KOPT-K1 (cell line): ENCODE results near the gene MSH6.
A peak's percentile ranks its signal among the peaks of the same experiment; 100 is the strongest.

Experiments used
- H3K27ac ChIP-seq: fragments of 200-600 bp; sonication (generic); 2 replicates; pipeline ENCODE4 v1.5.1; 2016; ENCODE audit warnings: antibody characterized with exemption, mild to moderate bottlenecking, low read depth, low read length; ENCODE audit not compliant: poor library complexity, severe bottlenecking
- H3K36me3 ChIP-seq: fragments of 200-600 bp; sonication (generic); 2 replicates; pipeline ENCODE4 v1.5.1; 2017; ENCODE audit warnings: antibody characterized with exemption, mild to moderate bottlenecking, low read length, moderate library complexity; ENCODE audit not compliant: insufficient read depth
- H3K9me3 ChIP-seq: fragments of 200-600 bp; sonication (generic); 2 replicates; pipeline ENCODE4 v1.5.1; 2017; ENCODE audit warnings: antibody characterized with exemption, low read length, mild to moderate bottlenecking; ENCODE audit not compliant: insufficient read depth, poor library complexity, severe bottlenecking

The MSH6 gene

DNA sequence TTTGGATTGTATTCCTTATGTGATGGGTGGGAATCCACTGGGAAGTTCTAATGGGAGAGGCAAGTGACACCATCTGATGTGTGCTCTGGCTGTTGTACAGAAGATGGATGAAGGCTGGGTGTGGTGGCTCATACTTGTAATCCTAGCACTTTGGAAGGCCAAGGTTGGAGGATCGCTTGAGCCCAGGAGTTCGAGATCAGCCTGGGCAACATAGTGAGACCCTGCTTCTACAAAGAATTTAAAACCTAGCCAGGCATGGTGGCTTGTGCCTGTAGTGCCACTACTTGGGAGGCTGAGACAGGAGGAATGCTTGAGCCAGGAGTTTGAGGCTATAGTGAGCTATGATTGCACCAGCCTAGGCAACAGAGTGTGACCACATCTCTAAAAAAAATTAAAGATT, 10.6 kb upstream of the MSH6 start:
- Histone ChIP-seq H3K9me3 (no peaks in the 10 kb centered on the region), H3K36me3 (no peaks in the 10 kb centered on the region)

GRCh38 chr2:47774567-47774966, 8.4 kb upstream of the MSH6 start:
- no peaks in the 10 kb centered on the region for H3K9me3 ChIP-seq
- H3K27ac ChIP-seq, result no peak overlapping the region
- H3K36me3 ChIP-seq, result no peaks in the 10 kb centered on the region

More for the DNA sequence above, 10.6 kb upstream of the MSH6 start:
- H3K27ac ChIP-seq, result no peak overlapping the region

- Histone ChIP-seq H3K36me3 (no peaks in the 10 kb centered on the region), H3K27ac (no peak overlapping the region)
Observed at GRCh38 chr2:47777277-47777937, 5.5 kb upstream of the MSH6 start.

GRCh38 chr2:47778698-47779425, 4.1 kb upstream of the MSH6 start:
- H3K27ac ChIP-seq, result no peak overlapping the region
- no peaks in the 10 kb centered on the region for H3K9me3 ChIP-seq

More at GRCh38 chr2:47777277-47777937, 5.5 kb upstream of the MSH6 start:
- no peaks in the 10 kb centered on the region for H3K9me3 ChIP-seq

GRCh38 chr2:47779426-47779790, 3.5 kb upstream of the MSH6 start:
- Histone ChIP-seq H3K9me3 (no peaks in the 10 kb centered on the region), H3K36me3 (peaks cover 2% of the 10 kb centered on the region)

More at GRCh38 chr2:47778698-47779425, 4.1 kb upstream of the MSH6 start:
- no peaks in the 10 kb centered on the region for H3K36me3 ChIP-seq

DNA sequence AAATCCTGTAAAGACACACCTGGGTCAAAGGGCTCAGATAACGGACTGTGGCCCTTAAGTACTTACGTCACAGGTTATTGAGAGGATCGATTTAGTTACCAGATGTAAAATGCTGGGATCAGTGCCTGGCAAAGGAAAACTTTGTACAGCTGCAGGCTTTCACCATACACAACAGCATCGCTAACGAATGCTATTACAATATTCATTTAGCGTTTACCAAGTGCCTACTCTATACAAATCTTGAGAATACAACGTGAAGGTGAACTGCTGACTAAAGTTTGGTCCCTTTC, 619 bp upstream of the MSH6 start:
- Histone ChIP-seq H3K36me3 (peaks cover 32% of the 10 kb centered on the region), H3K27ac (peak overlapping the region; percentile 99), H3K9me3 (no peaks in the 10 kb centered on the region)

More at GRCh38 chr2:47779426-47779790, 3.5 kb upstream of the MSH6 start:
- H3K27ac ChIP-seq, result no peak overlapping the region

DNA sequence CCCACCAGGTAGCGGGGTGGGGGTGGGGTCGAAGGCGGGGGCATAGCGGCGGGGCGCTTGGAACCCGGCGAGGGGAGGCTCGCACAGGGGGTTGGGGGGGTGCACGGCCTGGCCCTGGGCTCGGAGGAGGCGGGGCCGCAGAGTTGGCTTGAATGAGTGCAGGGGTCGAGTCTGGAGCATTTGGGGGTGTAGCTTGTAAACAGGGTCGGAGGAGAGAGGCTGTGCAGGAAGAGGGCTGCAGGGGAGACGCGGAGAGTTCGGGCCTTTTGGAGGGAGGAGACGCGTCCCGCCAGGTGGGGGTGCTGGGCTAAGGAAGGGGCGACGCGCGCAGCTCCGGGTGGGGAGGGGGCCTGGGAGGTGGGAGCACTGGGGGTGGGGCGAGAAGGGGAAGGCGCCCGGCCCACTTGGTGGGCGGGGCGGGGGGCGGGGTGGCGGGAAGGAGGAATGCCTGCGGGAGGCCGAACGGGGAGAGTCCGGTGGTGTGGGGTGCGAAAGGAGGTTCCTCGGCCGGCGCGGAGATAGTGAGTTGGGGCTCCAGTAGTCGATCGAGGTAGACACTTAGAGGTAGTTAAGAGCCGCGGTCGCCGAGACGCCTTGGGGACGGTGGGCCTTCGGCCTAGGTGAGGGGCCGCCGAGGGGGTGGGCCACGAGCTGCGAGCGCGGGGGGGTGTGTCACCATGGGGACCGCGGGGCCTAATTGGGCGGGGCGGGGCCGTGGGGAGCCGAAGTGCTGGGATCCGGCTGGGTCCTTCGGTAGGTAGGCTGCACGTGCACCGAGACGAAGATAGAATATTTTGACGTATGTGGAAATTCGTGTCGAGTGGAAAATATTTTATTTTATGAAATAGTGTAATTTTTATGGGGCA, 774 bp downstream of the MSH6 start:
- H3K27ac ChIP-seq, result peak overlapping the region; percentile 99
- peaks cover 38% of the 10 kb centered on the region for H3K36me3 ChIP-seq
- H3K9me3 ChIP-seq, result no peaks in the 10 kb centered on the region

- Histone ChIP-seq H3K9me3 (no peaks in the 10 kb centered on the region), H3K27ac (peak overlapping the region; percentile 39), H3K36me3 (peaks cover 44% of the 10 kb centered on the region)
Observed at GRCh38 chr2:47784352-47784851, 1.5 kb downstream of the MSH6 start.

GRCh38 chr2:47785986-47786385, 3.0 kb downstream of the MSH6 start:
- Histone ChIP-seq H3K27ac (no peak overlapping the region), H3K36me3 (peaks cover 60% of the 10 kb centered on the region)

GRCh38 chr2:47796090-47796697, 13.2 kb downstream of the MSH6 start:
- no peak overlapping the region for H3K27ac ChIP-seq
- H3K9me3 ChIP-seq, result no peaks in the 10 kb centered on the region
- peaks cover 99% of the 10 kb centered on the region for H3K36me3 ChIP-seq

More at GRCh38 chr2:47785986-47786385, 3.0 kb downstream of the MSH6 start:
- no peaks in the 10 kb centered on the region for H3K9me3 ChIP-seq

DNA sequence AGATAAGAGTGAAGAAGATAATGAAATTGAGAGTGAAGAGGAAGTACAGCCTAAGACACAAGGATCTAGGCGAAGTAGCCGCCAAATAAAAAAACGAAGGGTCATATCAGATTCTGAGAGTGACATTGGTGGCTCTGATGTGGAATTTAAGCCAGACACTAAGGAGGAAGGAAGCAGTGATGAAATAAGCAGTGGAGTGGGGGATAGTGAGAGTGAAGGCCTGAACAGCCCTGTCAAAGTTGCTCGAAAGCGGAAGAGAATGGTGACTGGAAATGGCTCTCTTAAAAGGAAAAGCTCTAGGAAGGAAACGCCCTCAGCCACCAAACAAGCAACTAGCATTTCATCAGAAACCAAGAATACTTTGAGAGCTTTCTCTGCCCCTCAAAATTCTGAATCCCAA, 15.7 kb downstream of the MSH6 start:
- H3K9me3 ChIP-seq, result peaks cover 5% of the 10 kb centered on the region
- no peak overlapping the region for H3K27ac ChIP-seq
- H3K36me3 ChIP-seq, result peaks cover 100% of the 10 kb centered on the region

GRCh38 chr2:47799031-47799609, 16.2 kb downstream of the MSH6 start:
- Histone ChIP-seq H3K36me3 (peaks cover 100% of the 10 kb centered on the region), H3K9me3 (peaks cover 5% of the 10 kb centered on the region), H3K27ac (no peak overlapping the region)

DNA sequence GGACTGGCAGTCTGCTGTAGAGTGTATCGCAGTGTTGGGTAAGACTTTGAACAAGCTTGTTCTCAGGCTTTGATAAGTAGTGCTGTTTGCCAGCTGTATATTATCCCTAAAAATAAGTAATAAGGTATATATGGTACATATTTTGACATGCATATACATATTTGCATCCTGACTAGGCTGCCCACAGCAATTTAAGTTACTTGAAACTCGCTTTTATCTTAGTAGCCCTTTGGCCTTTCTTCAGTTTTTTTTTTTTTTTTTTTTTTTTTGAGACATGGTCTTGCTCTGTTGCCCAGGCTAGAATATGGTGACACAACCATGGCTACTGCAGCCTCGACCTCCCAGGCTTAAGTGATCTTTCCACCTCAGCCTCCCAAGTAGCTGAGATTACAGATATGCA, 18.2 kb downstream of the MSH6 start:
- H3K9me3 ChIP-seq, result peaks cover 5% of the 10 kb centered on the region
- H3K27ac ChIP-seq, result no peak overlapping the region
- peaks cover 100% of the 10 kb centered on the region for H3K36me3 ChIP-seq

DNA sequence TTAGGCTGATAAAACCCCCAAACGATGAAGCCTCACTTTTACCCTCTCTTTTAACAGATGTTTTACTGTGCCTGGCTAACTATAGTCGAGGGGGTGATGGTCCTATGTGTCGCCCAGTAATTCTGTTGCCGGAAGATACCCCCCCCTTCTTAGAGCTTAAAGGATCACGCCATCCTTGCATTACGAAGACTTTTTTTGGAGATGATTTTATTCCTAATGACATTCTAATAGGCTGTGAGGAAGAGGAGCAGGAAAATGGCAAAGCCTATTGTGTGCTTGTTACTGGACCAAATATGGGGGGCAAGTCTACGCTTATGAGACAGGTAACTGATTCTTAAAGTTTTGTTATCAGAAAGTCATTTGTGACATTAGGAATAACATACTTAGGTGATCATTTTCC, 20.4 kb downstream of the MSH6 start:
- H3K36me3 ChIP-seq, result peaks cover 100% of the 10 kb centered on the region
- H3K27ac ChIP-seq, result no peak overlapping the region
- H3K9me3 ChIP-seq, result peaks cover 5% of the 10 kb centered on the region
